HepG2 (cell line): ENCODE results near the gene BOLA3. TPM values are rescaled to one million over a fixed set of nuclear protein-coding genes. Genes with fewer than 3 reads are reported as not detected.

Source experiments
- BCL6 ChIP-seq: IDR thresholded peaks from 2 replicates; pipeline ENCODE4 v1.6.1; 2016; ENCODE audit warnings: missing genetic modification reagents, missing compliant biosample characterization
- CBFB ChIP-seq: sonication (generic); formaldehyde crosslinking; IDR thresholded peaks from 2 replicates; pipeline ENCODE4 v1.4.0; 2020; ENCODE audit warnings: missing genetic modification reagents
- CHD4 ChIP-seq: fragments of 200-600 bp; sonication (generic); IDR thresholded peaks from 2 replicates; pipeline ENCODE4 v1.7.0; 2017; ENCODE audit warnings: mild to moderate bottlenecking, low read length, borderline replicate concordance
- CREB3 ChIP-seq: sonication (generic); formaldehyde crosslinking; IDR thresholded peaks from 2 replicates; pipeline ENCODE4 v1.5.0; 2020; ENCODE audit warnings: missing genetic modification reagents
- DPF2 ChIP-seq: sonication (generic); formaldehyde crosslinking; IDR thresholded peaks from 2 replicates; pipeline ENCODE4 v1.4.0; 2020; ENCODE audit warnings: mild to moderate bottlenecking, low read depth, missing genetic modification reagents, borderline replicate concordance
- ELF3 ChIP-seq: IDR thresholded peaks from 2 replicates; pipeline ENCODE4 v1.6.1; 2016; ENCODE audit warnings: missing genetic modification reagents, missing compliant biosample characterization
- ETV6 ChIP-seq: sonication (generic); formaldehyde crosslinking; conservative IDR thresholded peaks from 2 replicates; pipeline ENCODE4 v1.4.0; 2020; ENCODE audit warnings: missing genetic modification reagents
- HDAC1 ChIP-seq: sonication (generic); formaldehyde crosslinking; IDR thresholded peaks from 2 replicates; pipeline ENCODE4 v1.5.1; 2020; ENCODE audit warnings: mild to moderate bottlenecking, missing genetic modification reagents
- HDAC6 ChIP-seq: fragments of 200-600 bp; sonication (generic); IDR thresholded peaks from 2 replicates; pipeline ENCODE4 v1.7.0; 2017; ENCODE audit warnings: mild to moderate bottlenecking, antibody characterized with exemption, low read length, low read depth
- HES4 ChIP-seq: sonication (generic); formaldehyde crosslinking; IDR thresholded peaks from 2 replicates; pipeline ENCODE4 v1.9.0; 2021; ENCODE audit warnings: mild to moderate bottlenecking, missing genetic modification reagents, borderline replicate concordance
- HINFP ChIP-seq: sonication (generic); formaldehyde crosslinking; IDR thresholded peaks from 2 replicates; pipeline ENCODE4 v1.4.0; 2020; ENCODE audit warnings: low read depth, mild to moderate bottlenecking, missing genetic modification reagents
- NR2F2 ChIP-seq: IDR thresholded peaks from 2 replicates; pipeline ENCODE4 v1.6.1; 2012; ENCODE audit warnings: low read depth, inconsistent platforms, borderline replicate concordance
- THAP7 ChIP-seq: sonication (generic); formaldehyde crosslinking; IDR thresholded peaks from 2 replicates; pipeline ENCODE4 v1.8.1; 2023; ENCODE audit warnings: mild to moderate bottlenecking, missing genetic modification reagents
- TOPORS ChIP-seq: sonication (generic); formaldehyde crosslinking; IDR thresholded peaks from 2 replicates; pipeline ENCODE4 v1.8.0; 2023; ENCODE audit warnings: mild to moderate bottlenecking, missing genetic modification reagents
- XRCC5 ChIP-seq: fragments of 200-400 bp; formaldehyde crosslinking; optimal IDR thresholded peaks from 2 replicates; pipeline ENCODE3; 2017; ENCODE audit warnings: mild to moderate bottlenecking, low read length
- YEATS4 ChIP-seq: sonication (generic); formaldehyde crosslinking; IDR thresholded peaks from 2 replicates; pipeline ENCODE4 v1.4.0; 2020; ENCODE audit warnings: missing genetic modification reagents, borderline replicate concordance
- ZBTB38 ChIP-seq: sonication (generic); formaldehyde crosslinking; IDR thresholded peaks from 2 replicates; pipeline ENCODE4 v1.5.1; 2020; ENCODE audit warnings: mild to moderate bottlenecking, missing genetic modification reagents
- ZBTB43 ChIP-seq: sonication (generic); formaldehyde crosslinking; conservative IDR thresholded peaks from 2 replicates; pipeline ENCODE4 v1.4.0; 2020; ENCODE audit warnings: missing genetic modification reagents
- ZNF235 ChIP-seq: sonication (generic); formaldehyde crosslinking; IDR thresholded peaks from 2 replicates; pipeline ENCODE4 v1.8.1; 2023; ENCODE audit warnings: mild to moderate bottlenecking, missing genetic modification reagents, borderline replicate concordance
- ZNF33B ChIP-seq: sonication (generic); formaldehyde crosslinking; IDR thresholded peaks from 2 replicates; pipeline ENCODE4 v1.5.1; 2020; ENCODE audit warnings: mild to moderate bottlenecking, missing genetic modification reagents
- ZNF343 ChIP-seq: sonication (generic); formaldehyde crosslinking; IDR thresholded peaks from 2 replicates; pipeline ENCODE4 v1.4.0; 2020; ENCODE audit warnings: mild to moderate bottlenecking, missing genetic modification reagents
- ZNF549 ChIP-seq: sonication (generic); formaldehyde crosslinking; IDR thresholded peaks from 2 replicates; pipeline ENCODE4 v1.5.0; 2020; ENCODE audit warnings: missing genetic modification reagents
- ZNF577 ChIP-seq: sonication (generic); formaldehyde crosslinking; IDR thresholded peaks from 2 replicates; pipeline ENCODE4 v1.4.0; 2020; ENCODE audit warnings: mild to moderate bottlenecking, low read depth, missing genetic modification reagents, borderline replicate concordance
- ZNF616 ChIP-seq: sonication (generic); formaldehyde crosslinking; IDR thresholded peaks from 2 replicates; pipeline ENCODE4 v1.5.0; 2020; ENCODE audit warnings: low read depth, mild to moderate bottlenecking, missing genetic modification reagents
- ZNF780A ChIP-seq: sonication (generic); formaldehyde crosslinking; IDR thresholded peaks from 2 replicates; pipeline ENCODE4 v1.8.0; 2022; ENCODE audit warnings: mild to moderate bottlenecking, missing genetic modification reagents, moderate library complexity
- polyA plus RNA-seq, 8 experiments: library from polyadenylated mRNA; depleted of rRNA in 3 of 8; stranded (reverse) in 7 of 8; unstranded in 1 of 8; fragments of >200 nt; fragmentation: Illumina TruSeq in 4 of 8; extraction: Trizol in 4 of 8; gene quantifications; 2 replicates each; pipeline versions ENCODE4 v1.2.1 to v1.2.3, GENCODE V29; 2011 to 2016; ENCODE audit warnings: low read depth in 4 of 8, missing spikeins in 1 of 8, mixed read lengths in 1 of 8; ENCODE audit not compliant: insufficient read depth in 1 of 8
- total RNA-seq, 5 experiments: library from RNA; depleted of rRNA; stranded (reverse); fragments of >200 nt; fragmentation: Illumina TruSeq; extraction: Trizol; gene quantifications; 2 replicates each; pipeline ENCODE4 v1.2.3, GENCODE V29; 2016; ENCODE audit warnings: low read depth in 1 of 5

The BOLA3 gene
- total and polyA plus RNA-seq, 2 of the 13 experiments (the other 11 are each of a cell fraction or from before 2014, with no cell fraction given) = 89.7 to 170 TPM

GRCh38 chr2:74119912-74120825 lies 27.5 kb downstream of the BOLA3 start (continued):
- TF ChIP-seq XRCC5 (peak; percentile 95), ZNF549 (CRISPR knock-in tag) (no peak), HES4 (CRISPR knock-in tag) (peak; percentile 92), DPF2 (CRISPR knock-in tag) (no peak), ZNF616 (CRISPR knock-in tag) (no peak), ZBTB43 (CRISPR knock-in tag) (0 out of 2 replicates have a peak, but pooled peaks have one; percentile 51), TOPORS (CRISPR knock-in tag) (peak; percentile 99), ELF3 (CRISPR knock-in tag) (peak; percentile 73), ETV6 (CRISPR knock-in tag) (peak; percentile 86; the same call in 1 of the 2 replicates), THAP7 (peak; percentile 86; the same call in 1 of the 2 replicates), NR2F2 (no peak), ZNF235 (CRISPR knock-in tag) (peak; percentile 74; the same call in 1 of the 2 replicates), ZNF343 (peak; percentile 71; the same call in 1 of the 2 replicates), BCL6 (CRISPR knock-in tag) (peak; percentile 58; the same call in 1 of the 2 replicates), HDAC6 (no peak), CREB3 (no peak), HINFP (CRISPR knock-in tag) (peak; percentile 96), YEATS4 (CRISPR knock-in tag) (peak; percentile 88), HDAC1 (CRISPR knock-in tag) (peak; percentile 96), CHD4 (peak; percentile 95), ZBTB38 (peak; percentile 66; the same call in 1 of the 2 replicates), ZNF577 (CRISPR knock-in tag) (no peak), ZNF33B (CRISPR knock-in tag) (no peak; the same call in 1 of the 2 replicates), ZNF780A (peak; percentile 66; the same call in 1 of the 2 replicates), CBFB (CRISPR knock-in tag) (peak; percentile 94)
